Measurements from ENCODE around the gene PRRX2. TPM values are rescaled to one million over a fixed set of nuclear protein-coding genes. Genes with fewer than 3 reads are reported as not detected.

Gene PRRX2
- total and polyA plus RNA-seq, 2 of the 13 experiments (the other 11 are each of a cell fraction or from before 2014, with no cell fraction given) = 0.05 TPM; not detected in 1

DNA sequence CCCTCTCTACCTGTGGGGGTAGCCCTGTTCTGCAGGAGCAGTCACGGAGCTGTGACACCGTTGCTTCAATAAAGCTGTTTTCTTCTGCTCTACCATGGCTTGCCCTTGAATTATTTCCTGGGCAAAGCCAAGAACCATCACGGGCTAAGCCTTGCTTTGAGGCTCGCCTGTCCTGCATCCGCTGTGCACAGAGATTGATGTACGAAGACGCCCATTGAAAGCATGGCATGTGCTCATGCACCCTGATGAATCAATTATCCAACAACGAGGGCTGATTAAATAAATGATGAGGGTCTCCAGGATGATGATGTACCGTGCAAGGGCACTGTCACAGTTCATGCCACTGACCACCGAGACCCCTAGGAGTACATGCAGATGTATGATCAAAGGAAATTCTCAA is 66.7 kb downstream of the PRRX2 start:
- ChIA-PET CTCF (ENCODE audit: low intra/inter-chr PET ratio, low total read pairs) (no interaction called here), POLR2A (no interaction called here)
- Histone ChIP-seq H2AFZ (ENCODE audit: low read length) (no peak overlapping the region), H3K4me3 (replicated peaks in 1 of 3; ENCODE audit: insufficient read depth in 1 of 3, low read depth in 2 of 3, low read length in 3 of 3) (no peak overlapping the region), H3K36me3 (replicated peaks in 1 of 2; ENCODE audit: control insufficient read depth in 1 of 2, insufficient read depth in 2 of 2, low read length in 2 of 2) (no peaks in the 10 kb centered on the region), H3K4me2 (ENCODE audit: low read depth, low read length) (no peak overlapping the region), H3K27ac (ENCODE audit: extremely low read length, insufficient read depth, low read length) (no peak overlapping the region), H3K27me3 (ENCODE audit: control insufficient read depth in 1 of 2, insufficient read depth in 2 of 2, low read length in 2 of 2) (peaks cover 7 to 39% of the 10 kb centered on the region in 2 experiments; a peak in 3 of 5 replicates), H3K4me1 (ENCODE audit: insufficient read depth, low read length) (no peaks in the 10 kb centered on the region), H4K20me1 (ENCODE audit: insufficient read depth, low read length) (no peaks in the 10 kb centered on the region), H3K9me3 (ENCODE audit: low read length) (no peaks in the 10 kb centered on the region), H3K79me2 (ENCODE audit: insufficient read depth, low read length) (no peaks in the 10 kb centered on the region), H3K9ac (ENCODE audit: insufficient read depth, low read depth, low read length) (no peak overlapping the region)
- in situ Hi-C loops (cut with HindIII; ENCODE audit: extremely low pct_ligation_motif_present, low pct_unique_long_range_greater_than_20kb) (no loop called here), intact Hi-C loops (cut with micrococcal nuclease; ENCODE audit: unreplicated experiment) (no loop called here)
- DNase-seq (ENCODE audit: low spot score) (no peak), ATAC-seq (no peak), FAIRE-seq (no peak)
- no TSS peak for BruUV-seq (replicated peaks)
- 18% methylated on average over 10 of the region's 10 CpGs for WGBS (ENCODE audit: low lambda C conversion rate)
- TF ChIP-seq MEF2D (CRISPR knock-in tag; IDR thresholded peaks at IDR 0.05) = no peak
- TF ChIP-seq ZNF772 (CRISPR knock-in tag; IDR thresholded peaks at IDR 0.05) = no peak
- TF ChIP-seq HMGA1 (CRISPR knock-in tag; conservative IDR thresholded peaks at IDR 0.05) = no peak
- TF ChIP-seq ZNF557 (CRISPR knock-in tag; IDR thresholded peaks at IDR 0.05) = no peak
- no peak for TF ChIP-seq HDAC6 (IDR thresholded peaks at IDR 0.05; ENCODE audit: low read depth, low read length)
- TF ChIP-seq, protein P1, sequence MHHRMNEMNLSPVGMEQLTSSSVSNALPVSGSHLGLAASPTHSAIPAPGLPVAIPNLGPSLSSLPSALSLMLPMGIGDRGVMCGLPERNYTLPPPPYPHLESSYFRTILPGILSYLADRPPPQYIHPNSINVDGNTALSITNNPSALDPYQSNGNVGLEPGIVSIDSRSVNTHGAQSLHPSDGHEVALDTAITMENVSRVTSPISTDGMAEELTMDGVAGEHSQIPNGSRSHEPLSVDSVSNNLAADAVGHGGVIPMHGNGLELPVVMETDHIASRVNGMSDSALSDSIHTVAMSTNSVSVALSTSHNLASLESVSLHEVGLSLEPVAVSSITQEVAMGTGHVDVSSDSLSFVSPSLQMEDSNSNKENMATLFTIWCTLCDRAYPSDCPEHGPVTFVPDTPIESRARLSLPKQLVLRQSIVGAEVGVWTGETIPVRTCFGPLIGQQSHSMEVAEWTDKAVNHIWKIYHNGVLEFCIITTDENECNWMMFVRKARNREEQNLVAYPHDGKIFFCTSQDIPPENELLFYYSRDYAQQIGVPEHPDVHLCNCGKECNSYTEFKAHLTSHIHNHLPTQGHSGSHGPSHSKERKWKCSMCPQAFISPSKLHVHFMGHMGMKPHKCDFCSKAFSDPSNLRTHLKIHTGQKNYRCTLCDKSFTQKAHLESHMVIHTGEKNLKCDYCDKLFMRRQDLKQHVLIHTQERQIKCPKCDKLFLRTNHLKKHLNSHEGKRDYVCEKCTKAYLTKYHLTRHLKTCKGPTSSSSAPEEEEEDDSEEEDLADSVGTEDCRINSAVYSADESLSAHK (CRISPR knock-in tag; IDR thresholded peaks at IDR 0.05; ENCODE audit: borderline replicate concordance) = no peak
- TF ChIP-seq, protein P2, sequence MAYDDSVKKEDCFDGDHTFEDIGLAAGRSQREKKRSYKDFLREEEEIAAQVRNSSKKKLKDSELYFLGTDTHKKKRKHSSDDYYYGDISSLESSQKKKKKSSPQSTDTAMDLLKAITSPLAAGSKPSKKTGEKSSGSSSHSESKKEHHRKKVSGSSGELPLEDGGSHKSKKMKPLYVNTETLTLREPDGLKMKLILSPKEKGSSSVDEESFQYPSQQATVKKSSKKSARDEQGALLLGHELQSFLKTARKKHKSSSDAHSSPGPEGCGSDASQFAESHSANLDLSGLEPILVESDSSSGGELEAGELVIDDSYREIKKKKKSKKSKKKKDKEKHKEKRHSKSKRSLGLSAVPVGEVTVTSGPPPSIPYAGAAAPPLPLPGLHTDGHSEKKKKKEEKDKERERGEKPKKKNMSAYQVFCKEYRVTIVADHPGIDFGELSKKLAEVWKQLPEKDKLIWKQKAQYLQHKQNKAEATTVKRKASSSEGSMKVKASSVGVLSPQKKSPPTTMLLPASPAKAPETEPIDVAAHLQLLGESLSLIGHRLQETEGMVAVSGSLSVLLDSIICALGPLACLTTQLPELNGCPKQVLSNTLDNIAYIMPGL (CRISPR knock-in tag; IDR thresholded peaks at IDR 0.05; ENCODE audit: borderline replicate concordance in 1 of 2, low read depth in 1 of 2) = no peak
- TF ChIP-seq AHR (CRISPR knock-in tag; IDR thresholded peaks at IDR 0.05) = no peak
- TF ChIP-seq, protein P3, sequence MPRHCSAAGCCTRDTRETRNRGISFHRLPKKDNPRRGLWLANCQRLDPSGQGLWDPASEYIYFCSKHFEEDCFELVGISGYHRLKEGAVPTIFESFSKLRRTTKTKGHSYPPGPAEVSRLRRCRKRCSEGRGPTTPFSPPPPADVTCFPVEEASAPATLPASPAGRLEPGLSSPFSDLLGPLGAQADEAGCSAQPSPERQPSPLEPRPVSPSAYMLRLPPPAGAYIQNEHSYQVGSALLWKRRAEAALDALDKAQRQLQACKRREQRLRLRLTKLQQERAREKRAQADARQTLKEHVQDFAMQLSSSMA (CRISPR knock-in tag; IDR thresholded peaks at IDR 0.05) = no peak
- TF ChIP-seq, protein P4, sequence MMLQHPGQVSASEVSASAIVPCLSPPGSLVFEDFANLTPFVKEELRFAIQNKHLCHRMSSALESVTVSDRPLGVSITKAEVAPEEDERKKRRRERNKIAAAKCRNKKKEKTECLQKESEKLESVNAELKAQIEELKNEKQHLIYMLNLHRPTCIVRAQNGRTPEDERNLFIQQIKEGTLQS (CRISPR knock-in tag; IDR thresholded peaks at IDR 0.05) = no peak
- no peak for TF ChIP-seq POLR2AphosphoS5 (IDR thresholded peaks at IDR 0.05; ENCODE audit: low read depth, low read length)
- TF ChIP-seq KAT7 (CRISPR knock-in tag; IDR thresholded peaks at IDR 0.05; ENCODE audit: borderline replicate concordance) = no peak
- TF ChIP-seq, protein P5, sequence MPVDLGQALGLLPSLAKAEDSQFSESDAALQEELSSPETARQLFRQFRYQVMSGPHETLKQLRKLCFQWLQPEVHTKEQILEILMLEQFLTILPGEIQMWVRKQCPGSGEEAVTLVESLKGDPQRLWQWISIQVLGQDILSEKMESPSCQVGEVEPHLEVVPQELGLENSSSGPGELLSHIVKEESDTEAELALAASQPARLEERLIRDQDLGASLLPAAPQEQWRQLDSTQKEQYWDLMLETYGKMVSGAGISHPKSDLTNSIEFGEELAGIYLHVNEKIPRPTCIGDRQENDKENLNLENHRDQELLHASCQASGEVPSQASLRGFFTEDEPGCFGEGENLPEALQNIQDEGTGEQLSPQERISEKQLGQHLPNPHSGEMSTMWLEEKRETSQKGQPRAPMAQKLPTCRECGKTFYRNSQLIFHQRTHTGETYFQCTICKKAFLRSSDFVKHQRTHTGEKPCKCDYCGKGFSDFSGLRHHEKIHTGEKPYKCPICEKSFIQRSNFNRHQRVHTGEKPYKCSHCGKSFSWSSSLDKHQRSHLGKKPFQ (CRISPR knock-in tag; IDR thresholded peaks at IDR 0.05; ENCODE audit: insufficient replicate concordance) = no peak
- TF ChIP-seq ZNF577 (CRISPR knock-in tag; IDR thresholded peaks at IDR 0.05; ENCODE audit: borderline replicate concordance, low read depth) = no peak
- TF ChIP-seq SNRNP70 (IDR thresholded peaks at IDR 0.05; ENCODE audit: low read depth, low read length) = no peak
- no peak for TF ChIP-seq PHF5A (CRISPR knock-in tag; IDR thresholded peaks at IDR 0.05; ENCODE audit: low read depth, unreplicated experiment)
- TF ChIP-seq GFI1 (CRISPR knock-in tag; IDR thresholded peaks at IDR 0.05; ENCODE audit: borderline replicate concordance) = no peak
- TF ChIP-seq ZNF335 (CRISPR knock-in tag; IDR thresholded peaks at IDR 0.05) = no peak

All from HepG2 (cell line).